IMR-90 (cell line): ENCODE results near the gene PDZD2.

ENCODE experiments used
- CHD1 ChIP-seq: IDR thresholded peaks from 2 replicates; pipeline ENCODE4 v1.6.1; 2012; ENCODE audit warnings: low read depth, low read length, improper control_type of control experiment
- MAFK ChIP-seq: IDR thresholded peaks from 2 replicates; pipeline ENCODE4 v1.6.1; 2012; ENCODE audit warnings: low read depth, low read length, improper control_type of control experiment
- POLR2A ChIP-seq: IDR thresholded peaks from 2 replicates; pipeline ENCODE4 v1.6.1; 2012; ENCODE audit warnings: mild to moderate bottlenecking, low read depth, low read length
- TF ChIP-seq, protein P1 (sequence below): conservative IDR thresholded peaks from 2 replicates; pipeline ENCODE4 v1.5.1; 2012; ENCODE audit warnings: mild to moderate bottlenecking, low read depth, low read length, improper control_type of control experiment

DNA sequence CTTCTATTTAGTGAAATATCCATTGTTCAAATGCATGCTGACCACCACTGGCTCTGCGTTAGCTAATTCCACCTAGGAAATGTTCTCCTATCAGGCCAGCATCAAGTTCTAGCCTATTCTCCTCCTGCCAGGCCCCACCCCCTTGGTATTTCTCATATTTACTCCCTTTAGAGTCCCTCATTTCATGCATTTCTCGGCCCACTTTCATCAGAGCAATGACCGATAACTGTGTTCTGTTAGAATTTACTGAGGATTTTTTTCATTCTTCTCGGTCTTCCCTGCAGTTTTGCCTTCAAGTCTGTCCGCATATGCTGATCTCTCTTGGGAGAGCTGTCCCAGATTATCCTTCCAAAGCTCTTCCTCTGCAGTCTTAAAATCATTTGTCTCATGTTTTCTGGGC, 391.8 kb downstream of the PDZD2 start:
- TF ChIP-seq, protein P1, sequence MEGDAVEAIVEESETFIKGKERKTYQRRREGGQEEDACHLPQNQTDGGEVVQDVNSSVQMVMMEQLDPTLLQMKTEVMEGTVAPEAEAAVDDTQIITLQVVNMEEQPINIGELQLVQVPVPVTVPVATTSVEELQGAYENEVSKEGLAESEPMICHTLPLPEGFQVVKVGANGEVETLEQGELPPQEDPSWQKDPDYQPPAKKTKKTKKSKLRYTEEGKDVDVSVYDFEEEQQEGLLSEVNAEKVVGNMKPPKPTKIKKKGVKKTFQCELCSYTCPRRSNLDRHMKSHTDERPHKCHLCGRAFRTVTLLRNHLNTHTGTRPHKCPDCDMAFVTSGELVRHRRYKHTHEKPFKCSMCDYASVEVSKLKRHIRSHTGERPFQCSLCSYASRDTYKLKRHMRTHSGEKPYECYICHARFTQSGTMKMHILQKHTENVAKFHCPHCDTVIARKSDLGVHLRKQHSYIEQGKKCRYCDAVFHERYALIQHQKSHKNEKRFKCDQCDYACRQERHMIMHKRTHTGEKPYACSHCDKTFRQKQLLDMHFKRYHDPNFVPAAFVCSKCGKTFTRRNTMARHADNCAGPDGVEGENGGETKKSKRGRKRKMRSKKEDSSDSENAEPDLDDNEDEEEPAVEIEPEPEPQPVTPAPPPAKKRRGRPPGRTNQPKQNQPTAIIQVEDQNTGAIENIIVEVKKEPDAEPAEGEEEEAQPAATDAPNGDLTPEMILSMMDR, result no peak
- TF ChIP-seq POLR2A (no peak), MAFK (no peak), CHD1 (no peak)
